K562 (cell line): ENCODE results near the gene HNRNPA3. TPM values are rescaled to one million over a fixed set of nuclear protein-coding genes. Genes with fewer than 3 reads are reported as not detected.

Experiments used
- BRD4 ChIP-seq: fragments of 200-600 bp; sonication (generic); IDR thresholded peaks from 2 replicates; pipeline ENCODE4 v1.6.1; 2017; ENCODE audit warnings: inconsistent platforms
- BRD9 ChIP-seq: fragments of 450-650 bp; IDR thresholded peaks from 2 replicates; pipeline ENCODE4 v1.6.1; 2018; ENCODE audit warnings: low read depth; ENCODE audit not compliant: partially characterized antibody
- EP400 ChIP-seq: fragments of 450-650 bp; IDR thresholded peaks from 2 replicates; pipeline ENCODE4 v1.6.1; 2017; ENCODE audit warnings: antibody characterized with exemption, mild to moderate bottlenecking, moderate library complexity
- HIVEP1 ChIP-seq: fragments of 250-450 bp; sonication (Bioruptor Pico); IDR thresholded peaks from 2 replicates; pipeline ENCODE4 v1.4.0; 2020; ENCODE audit warnings: mild to moderate bottlenecking
- KDM4B ChIP-seq, 2 experiments: fragments of 450-650 bp in 1 of 2; sonication (generic) in 1 of 2; IDR thresholded peaks; 2 replicates each; pipeline ENCODE4 v1.6.1; 2016 to 2017; ENCODE audit warnings: borderline replicate concordance in 2 of 2, antibody characterized with exemption in 1 of 2, low read depth in 1 of 2, mild to moderate bottlenecking in 1 of 2
- LARP7 ChIP-seq: fragments of 450-650 bp; IDR thresholded peaks from 2 replicates; pipeline ENCODE4 v1.6.1; 2016
- NFXL1 ChIP-seq: fragments of 450-650 bp; formaldehyde crosslinking; IDR thresholded peaks from 2 replicates; pipeline ENCODE4 v1.4.0; 2021; ENCODE audit warnings: mild to moderate bottlenecking
- NR2C2 ChIP-seq, 2 experiments: fragments of 200-800 bp in 1 of 2; sonication (Bioruptor generic) in 1 of 2; sonication (generic) in 1 of 2; formaldehyde crosslinking in 1 of 2; IDR thresholded peaks; 2 replicates each; pipeline versions ENCODE4 v1.6.1 to v1.8.0; 2016 to 2022; ENCODE audit warnings: mild to moderate bottlenecking in 1 of 2, missing compliant biosample characterization in 1 of 2, missing genetic modification characterization in 1 of 2, missing genetic modification reagents in 1 of 2
- PHF20 ChIP-seq: fragments of 450-650 bp; IDR thresholded peaks from 2 replicates; pipeline ENCODE4 v1.6.1; 2018; ENCODE audit not compliant: partially characterized antibody
- PRPF4 ChIP-seq: fragments of 200-400 bp; formaldehyde crosslinking; IDR thresholded peaks from one replicate; pipeline ENCODE4 v1.6.1; 2017; ENCODE audit warnings: low read length, low read depth, mild to moderate bottlenecking; ENCODE audit not compliant: insufficient read depth, poor library complexity, severe bottlenecking
- RCOR1 ChIP-seq, 2 experiments: IDR thresholded peaks; 2 replicates each; pipeline ENCODE4 v1.6.1; 2012; ENCODE audit warnings: low read depth in 2 of 2, low read length in 2 of 2, borderline replicate concordance in 1 of 2, improper control_type of control experiment in 1 of 2
- SUPT5H ChIP-seq: fragments of 450-650 bp; IDR thresholded peaks from 2 replicates; pipeline ENCODE4 v1.6.1; 2016
- polyA plus RNA-seq, 8 experiments: library from polyadenylated mRNA; depleted of rRNA in 4 of 8; stranded (reverse) in 5 of 8; unstranded in 3 of 8; fragments of >200 nt; fragmentation: Nextera tagmentation in 2 of 8; fragmentation: Illumina TruSeq in 1 of 8; extraction: Ambion mirVana in 2 of 8; extraction: Trizol in 1 of 8; gene quantifications; 2 replicates each; pipeline versions ENCODE4 v1.2.1 to v1.2.3, GENCODE V29; 2011 to 2014; ENCODE audit warnings: inconsistent platforms in 1 of 8, missing spikeins in 1 of 8
- total RNA-seq, 7 experiments: library from RNA; depleted of rRNA in 6 of 7; stranded (reverse); fragments of >200 nt in 6 of 7; fragmentation: Illumina TruSeq in 2 of 7; extraction: Trizol in 2 of 7; gene quantifications; 2 replicates each; pipeline versions ENCODE4 v1.2.1 to v1.2.3, GENCODE V29; 2011 to 2021; ENCODE audit warnings: low replicate concordance in 1 of 7
- TF ChIP-seq, protein P1 (sequence below), 2 experiments: fragments of 450-650 bp in 1 of 2; sonication (generic) in 1 of 2; formaldehyde crosslinking in 1 of 2; IDR thresholded peaks; 2 replicates each; pipeline versions ENCODE4 v1.7.1 to v1.9.0; 2016 to 2022; ENCODE audit warnings: inconsistent platforms in 1 of 2, mild to moderate bottlenecking in 1 of 2, missing genetic modification reagents in 1 of 2
- TF ChIP-seq, protein P2 (sequence below): fragments of 450-650 bp; formaldehyde crosslinking; IDR thresholded peaks from 2 replicates; pipeline ENCODE4 v1.4.0; 2022; ENCODE audit warnings: missing genetic modification characterization

Gene HNRNPA3
- total and polyA plus RNA-seq, 9 of the 15 experiments (the other 6 are each of a cell fraction or from before 2014, with no cell fraction given): 72.8 to 428 (median 192) TPM

- TF ChIP-seq, protein P1, sequence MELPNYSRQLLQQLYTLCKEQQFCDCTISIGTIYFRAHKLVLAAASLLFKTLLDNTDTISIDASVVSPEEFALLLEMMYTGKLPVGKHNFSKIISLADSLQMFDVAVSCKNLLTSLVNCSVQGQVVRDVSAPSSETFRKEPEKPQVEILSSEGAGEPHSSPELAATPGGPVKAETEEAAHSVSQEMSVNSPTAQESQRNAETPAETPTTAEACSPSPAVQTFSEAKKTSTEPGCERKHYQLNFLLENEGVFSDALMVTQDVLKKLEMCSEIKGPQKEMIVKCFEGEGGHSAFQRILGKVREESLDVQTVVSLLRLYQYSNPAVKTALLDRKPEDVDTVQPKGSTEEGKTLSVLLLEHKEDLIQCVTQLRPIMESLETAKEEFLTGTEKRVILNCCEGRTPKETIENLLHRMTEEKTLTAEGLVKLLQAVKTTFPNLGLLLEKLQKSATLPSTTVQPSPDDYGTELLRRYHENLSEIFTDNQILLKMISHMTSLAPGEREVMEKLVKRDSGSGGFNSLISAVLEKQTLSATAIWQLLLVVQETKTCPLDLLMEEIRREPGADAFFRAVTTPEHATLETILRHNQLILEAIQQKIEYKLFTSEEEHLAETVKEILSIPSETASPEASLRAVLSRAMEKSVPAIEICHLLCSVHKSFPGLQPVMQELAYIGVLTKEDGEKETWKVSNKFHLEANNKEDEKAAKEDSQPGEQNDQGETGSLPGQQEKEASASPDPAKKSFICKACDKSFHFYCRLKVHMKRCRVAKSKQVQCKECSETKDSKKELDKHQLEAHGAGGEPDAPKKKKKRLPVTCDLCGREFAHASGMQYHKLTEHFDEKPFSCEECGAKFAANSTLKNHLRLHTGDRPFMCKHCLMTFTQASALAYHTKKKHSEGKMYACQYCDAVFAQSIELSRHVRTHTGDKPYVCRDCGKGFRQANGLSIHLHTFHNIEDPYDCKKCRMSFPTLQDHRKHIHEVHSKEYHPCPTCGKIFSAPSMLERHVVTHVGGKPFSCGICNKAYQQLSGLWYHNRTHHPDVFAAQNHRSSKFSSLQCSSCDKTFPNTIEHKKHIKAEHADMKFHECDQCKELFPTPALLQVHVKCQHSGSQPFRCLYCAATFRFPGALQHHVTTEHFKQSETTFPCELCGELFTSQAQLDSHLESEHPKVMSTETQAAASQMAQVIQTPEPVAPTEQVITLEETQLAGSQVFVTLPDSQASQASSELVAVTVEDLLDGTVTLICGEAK (IDR thresholded peaks at IDR 0.05): 0 out of 2 replicates have a peak, but pooled peaks have one; percentile 27
- TF ChIP-seq, protein P1 (CRISPR knock-in tag; IDR thresholded peaks at IDR 0.05): no peak
- 0 out of 2 replicates have a peak, but pooled peaks have one; percentile 42 for TF ChIP-seq NFXL1 (CRISPR knock-in tag)
- no peak for TF ChIP-seq RCOR1 (IDR thresholded peaks at IDR 0.05; ENCODE audit: borderline replicate concordance in 1 of 2, low read depth in 2 of 2, low read length in 2 of 2)
- peak; percentile 81; the same call in 1 of the 2 replicates for TF ChIP-seq HIVEP1 (CRISPR knock-in tag)
- TF ChIP-seq LARP7: peak; percentile 84
- peak; percentile 71 for TF ChIP-seq PHF20
- TF ChIP-seq, protein P2, sequence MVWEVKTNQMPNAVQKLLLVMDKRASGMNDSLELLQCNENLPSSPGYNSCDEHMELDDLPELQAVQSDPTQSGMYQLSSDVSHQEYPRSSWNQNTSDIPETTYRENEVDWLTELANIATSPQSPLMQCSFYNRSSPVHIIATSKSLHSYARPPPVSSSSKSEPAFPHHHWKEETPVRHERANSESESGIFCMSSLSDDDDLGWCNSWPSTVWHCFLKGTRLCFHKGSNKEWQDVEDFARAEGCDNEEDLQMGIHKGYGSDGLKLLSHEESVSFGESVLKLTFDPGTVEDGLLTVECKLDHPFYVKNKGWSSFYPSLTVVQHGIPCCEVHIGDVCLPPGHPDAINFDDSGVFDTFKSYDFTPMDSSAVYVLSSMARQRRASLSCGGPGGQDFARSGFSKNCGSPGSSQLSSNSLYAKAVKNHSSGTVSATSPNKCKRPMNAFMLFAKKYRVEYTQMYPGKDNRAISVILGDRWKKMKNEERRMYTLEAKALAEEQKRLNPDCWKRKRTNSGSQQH (CRISPR knock-in tag): peak; percentile 77
- TF ChIP-seq SUPT5H: peak; percentile 51
- TF ChIP-seq BRD9: no peak
- TF ChIP-seq PRPF4: peak; percentile 98
- TF ChIP-seq EP400: peak; percentile 91
- TF ChIP-seq BRD4: peak; percentile 96
- peak in 1 of 2 experiments; percentile 82; a peak in 1 of 4 replicates for TF ChIP-seq KDM4B (IDR thresholded peaks at IDR 0.05; ENCODE audit: borderline replicate concordance in 2 of 2, low read depth in 1 of 2)
- no peak; the same call in 1 of the 2 replicates for TF ChIP-seq NR2C2 (CRISPR knock-in tag; IDR thresholded peaks at IDR 0.05)
- TF ChIP-seq NR2C2 (tag; IDR thresholded peaks at IDR 0.05): peak; percentile 78; the same call in 1 of the 2 replicates
Measured at GRCh38 chr2:177212891-177213856, 580 bp downstream of the HNRNPA3 start (continued).
